GM18499 (cell line): ENCODE measurements around the gene COX17.
"Not testable (repeated sequence)": the region's sequence is repeated elsewhere in the genome, so short reads cannot be mapped to it uniquely, and the experiment has no call there.

Experiments
- ATAC-seq: cut with Tn5 transposase; IDR thresholded peaks from one replicate; pipeline ENCODE4 v1.9.1; 2021; ENCODE audit warnings: moderate number of reproducible peaks; ENCODE audit not compliant: insufficient read depth, unreplicated experiment

COX17 gene

GRCh38 chr3:119676771-119677640 is at the start of gene COX17:
Gene COX17 (minus strand): TSS chr3:119677406. CDS start chr3:119677310, 96 bp downstream.
- peak; percentile 81 for ATAC-seq

GRCh38 chr3:119726909-119727308 is 49.7 kb upstream of the COX17 start:
- ATAC-seq: no peak

GRCh38 chr3:119723022-119723421 is 45.8 kb upstream of the COX17 start:
- ATAC-seq: no peak

- ATAC-seq: no peak
Observed at GRCh38 chr3:119717520-119717919, 40.3 kb upstream of the COX17 start.

GRCh38 chr3:119716998-119717397 is 39.8 kb upstream of the COX17 start:
- no peak for ATAC-seq

GRCh38 chr3:119715105-119715504 is 37.9 kb upstream of the COX17 start:
- ATAC-seq: no peak

GRCh38 chr3:119703820-119704531 is 26.8 kb upstream of the COX17 start:
- no peak for ATAC-seq

GRCh38 chr3:119702530-119703527 is 25.6 kb upstream of the COX17 start, which contains the start of gene CFAP91:
Gene CFAP91 (plus strand): TSS chr3:119703022. CDS start chr3:119703099, 77 bp downstream.
- ATAC-seq: peak; percentile 41

GRCh38 chr3:119700920-119701734 is 23.9 kb upstream of the COX17 start:
- no peak for ATAC-seq

GRCh38 chr3:119700269-119700919 is 23.2 kb upstream of the COX17 start:
- no peak for ATAC-seq

- no peak for ATAC-seq
Observed at GRCh38 chr3:119697394-119697793, 20.2 kb upstream of the COX17 start.

GRCh38 chr3:119695480-119695879 is 18.3 kb upstream of the COX17 start:
- no peak for ATAC-seq

- ATAC-seq: no peak
Observed at GRCh38 chr3:119690043-119690656, 12.9 kb upstream of the COX17 start.

GRCh38 chr3:119683421-119683820 is 6.2 kb upstream of the COX17 start:
- ATAC-seq: no peak

GRCh38 chr3:119681279-119681678 is 4.1 kb upstream of the COX17 start:
- peak; percentile 32 for ATAC-seq

GRCh38 chr3:119679874-119680273 is 2.7 kb upstream of the COX17 start:
- no peak for ATAC-seq

GRCh38 chr3:119678209-119678608 is 1.0 kb upstream of the COX17 start:
- ATAC-seq: not testable (repeated sequence)

GRCh38 chr3:119677641-119677934 is 382 bp upstream of the COX17 start:
- no peak for ATAC-seq

- no peak for ATAC-seq
Observed at GRCh38 chr3:119676020-119676419, 1.2 kb downstream of the COX17 start.
